IPS-20b (cell line): Measurements from ENCODE around the gene XPO1.
"Not testable (repeated sequence)": the region's sequence is repeated elsewhere in the genome, so short reads cannot be mapped to it uniquely, and the experiment has no call there.

ENCODE experiments used
- H3K27ac ChIP-seq: one replicate; pipeline ENCODE4 v1.5.1; 2013; ENCODE audit warnings: low read length
- H3K27me3 ChIP-seq: 2 replicates; pipeline ENCODE4 v1.6.1; 2013; ENCODE audit warnings: mild to moderate bottlenecking, low read length, inconsistent platforms; ENCODE audit not compliant: insufficient read depth
- H3K36me3 ChIP-seq: 2 replicates; pipeline ENCODE4 v1.6.1; 2013; ENCODE audit warnings: low read depth, mild to moderate bottlenecking, inconsistent platforms, low read length, moderate library complexity; ENCODE audit not compliant: insufficient read depth
- H3K4me1 ChIP-seq: 2 replicates; pipeline ENCODE4 v1.6.1; 2013; ENCODE audit warnings: mild to moderate bottlenecking, control low read depth, inconsistent platforms, low read length, moderate library complexity; ENCODE audit not compliant: insufficient read depth
- H3K4me3 ChIP-seq: 2 replicates; pipeline ENCODE4 v1.5.1; 2013; ENCODE audit warnings: mild to moderate bottlenecking, low read length, inconsistent platforms
- H3K9ac ChIP-seq: 2 replicates; pipeline ENCODE4 v1.6.1; 2013; ENCODE audit warnings: low read depth, mild to moderate bottlenecking, inconsistent platforms, low read length, moderate library complexity
- H3K9me3 ChIP-seq: 2 replicates; pipeline ENCODE4 v1.6.1; 2013; ENCODE audit warnings: mild to moderate bottlenecking, low read depth, low read length, inconsistent platforms; ENCODE audit not compliant: insufficient read depth

The XPO1 gene

DNA sequence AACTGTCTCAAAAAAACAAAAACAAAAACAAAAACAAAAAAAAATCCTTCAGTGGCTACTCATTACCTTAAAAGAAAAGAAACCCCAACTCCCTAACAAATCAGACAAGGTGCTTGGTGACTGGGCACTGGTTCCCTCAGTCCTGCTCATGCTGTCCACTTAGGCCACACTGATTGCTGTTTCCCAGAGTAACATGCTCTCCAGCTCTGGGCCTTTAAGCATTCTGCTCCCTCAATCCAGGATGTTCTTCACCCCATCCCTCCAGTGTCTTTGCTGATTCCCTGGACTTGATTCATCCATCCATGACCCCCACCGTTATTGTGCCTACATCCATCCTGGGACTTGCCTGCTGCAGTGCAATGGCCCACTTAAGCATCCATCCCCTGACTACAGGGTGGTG, 16.4 kb upstream of the XPO1 start:
- Histone ChIP-seq H3K27me3 (no peaks in the 10 kb centered on the region), H3K9ac (no peak overlapping the region), H3K4me1 (peaks cover 15% of the 10 kb centered on the region; the same call in 1 of the 2 replicates), H3K36me3 (no peaks in the 10 kb centered on the region), H3K27ac (no peak overlapping the region), H3K9me3 (no peaks in the 10 kb centered on the region), H3K4me3 (no peak overlapping the region)

DNA sequence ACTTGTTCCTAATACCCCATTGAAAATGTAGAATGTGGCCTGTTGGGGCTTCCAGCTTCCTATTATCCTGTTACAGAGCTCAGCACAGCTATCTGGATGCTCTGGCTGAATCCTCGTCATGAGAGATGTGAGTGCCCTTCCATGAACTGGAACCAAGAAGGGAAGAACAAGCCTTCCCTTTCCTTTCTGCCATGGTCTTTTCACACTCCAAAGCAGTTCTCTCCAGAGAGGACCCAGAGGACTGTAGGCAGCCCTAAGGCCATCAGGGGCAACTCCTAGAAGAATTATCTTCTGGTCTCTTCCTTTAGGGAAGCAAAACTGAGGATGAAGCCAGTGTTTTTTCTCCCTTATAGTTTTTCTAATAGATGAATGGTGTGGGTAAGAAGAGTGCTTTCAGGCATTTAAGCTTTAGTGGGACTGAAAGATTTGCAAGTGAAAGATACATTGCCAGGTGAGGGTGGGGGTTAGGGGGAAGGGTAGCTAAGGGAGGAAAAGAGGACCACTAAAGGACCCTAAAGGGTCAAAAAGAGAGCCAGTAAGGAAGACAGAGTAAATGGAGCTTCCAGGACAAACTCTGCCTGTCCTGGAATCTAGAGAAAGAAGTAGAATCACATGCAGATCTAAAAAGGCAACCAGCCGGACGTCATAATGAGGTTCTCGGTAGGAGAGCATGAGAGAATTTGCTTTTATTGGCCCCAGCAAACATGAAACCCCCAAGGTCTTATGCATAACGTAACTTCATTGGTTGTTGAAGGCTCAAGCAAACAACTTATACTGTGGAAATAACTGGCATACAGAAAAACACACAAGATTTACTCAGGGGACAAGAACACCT, 12.4 kb upstream of the XPO1 start:
- Histone ChIP-seq H3K9ac (peak overlapping the region; percentile 25; the same call in 1 of the 2 replicates), H3K27ac (peak overlapping the region; percentile 7), H3K27me3 (no peaks in the 10 kb centered on the region), H3K36me3 (no peaks in the 10 kb centered on the region), H3K4me1 (peaks cover 15% of the 10 kb centered on the region; the same call in 1 of the 2 replicates), H3K9me3 (no peaks in the 10 kb centered on the region), H3K4me3 (peak overlapping the region; percentile 28; the same call in 1 of the 2 replicates)

DNA sequence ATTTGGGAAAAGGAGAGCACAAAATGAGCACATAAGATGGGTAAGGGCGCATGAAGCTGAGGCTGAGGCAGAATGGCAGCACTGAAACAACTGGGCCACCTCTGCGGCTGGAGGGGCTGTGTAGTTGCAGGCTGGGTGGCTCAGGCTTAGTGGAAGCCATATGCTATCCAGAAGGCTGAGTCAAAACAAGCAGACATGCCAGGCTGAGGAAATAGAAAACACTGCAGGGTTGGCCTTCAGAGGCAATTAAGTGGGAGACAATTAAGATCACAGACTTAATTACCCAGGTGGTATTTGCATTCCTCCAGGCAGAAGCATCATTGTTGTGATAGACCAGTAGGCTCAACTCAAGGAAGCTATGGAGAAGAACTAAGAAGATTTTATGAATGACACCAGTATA, 11.4 kb upstream of the XPO1 start:
- H3K36me3 ChIP-seq, result no peaks in the 10 kb centered on the region
- H3K27ac ChIP-seq, result no peak overlapping the region
- no peaks in the 10 kb centered on the region for H3K9me3 ChIP-seq
- no peak overlapping the region for H3K9ac ChIP-seq
- H3K4me3 ChIP-seq, result no peak overlapping the region
- no peaks in the 10 kb centered on the region for H3K27me3 ChIP-seq
- peaks cover 15% of the 10 kb centered on the region; the same call in 1 of the 2 replicates for H3K4me1 ChIP-seq

DNA sequence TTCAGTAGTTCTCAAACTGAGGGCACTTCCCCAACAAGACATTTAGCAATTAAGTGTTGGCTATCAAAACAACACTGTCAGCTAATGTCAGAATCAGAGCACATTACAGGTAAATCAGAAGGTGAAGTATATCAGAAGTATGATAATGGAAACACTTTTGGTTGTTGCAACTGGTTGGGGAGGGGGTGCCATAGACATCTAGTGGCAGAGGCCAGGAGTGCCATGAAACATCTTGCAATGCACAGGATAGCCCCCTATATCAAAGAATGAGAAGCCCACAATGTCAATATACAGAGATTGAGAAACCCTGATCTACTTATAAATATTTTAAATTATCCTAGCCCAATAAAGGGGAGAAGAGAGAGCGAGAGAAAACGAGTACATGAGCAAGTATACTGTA, 4.9 kb upstream of the XPO1 start:
- Histone ChIP-seq H3K36me3 (no peaks in the 10 kb centered on the region), H3K4me3 (no peak overlapping the region), H3K4me1 (peaks cover 7% of the 10 kb centered on the region; the same call in 1 of the 2 replicates), H3K27ac (no peak overlapping the region), H3K27me3 (no peaks in the 10 kb centered on the region), H3K9me3 (no peaks in the 10 kb centered on the region), H3K9ac (no peak overlapping the region)

DNA sequence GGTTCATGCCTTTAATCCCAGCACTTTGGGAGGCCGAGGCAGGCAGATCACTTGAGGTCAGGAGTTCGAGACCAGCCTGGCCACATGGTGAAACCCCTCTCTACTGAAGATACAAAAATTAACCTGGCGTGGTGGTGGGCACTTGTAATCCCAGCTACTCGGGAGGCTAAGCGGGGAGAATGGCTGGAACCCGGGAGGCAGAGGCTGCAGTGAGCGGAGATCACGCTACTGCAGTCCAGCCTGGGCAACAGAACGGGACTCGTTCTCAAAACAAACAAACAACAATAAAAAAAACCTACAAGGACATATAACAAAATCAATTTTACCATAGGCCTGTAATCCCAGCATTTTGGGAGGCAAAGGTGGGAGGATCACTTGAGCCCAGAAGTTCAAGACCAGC, 2.0 kb upstream of the XPO1 start:
- not testable (repeated sequence) for H3K4me3 ChIP-seq, H3K27ac ChIP-seq, H3K4me1 ChIP-seq, H3K9me3 ChIP-seq, H3K36me3 ChIP-seq, H3K27me3 ChIP-seq, H3K9ac ChIP-seq

DNA sequence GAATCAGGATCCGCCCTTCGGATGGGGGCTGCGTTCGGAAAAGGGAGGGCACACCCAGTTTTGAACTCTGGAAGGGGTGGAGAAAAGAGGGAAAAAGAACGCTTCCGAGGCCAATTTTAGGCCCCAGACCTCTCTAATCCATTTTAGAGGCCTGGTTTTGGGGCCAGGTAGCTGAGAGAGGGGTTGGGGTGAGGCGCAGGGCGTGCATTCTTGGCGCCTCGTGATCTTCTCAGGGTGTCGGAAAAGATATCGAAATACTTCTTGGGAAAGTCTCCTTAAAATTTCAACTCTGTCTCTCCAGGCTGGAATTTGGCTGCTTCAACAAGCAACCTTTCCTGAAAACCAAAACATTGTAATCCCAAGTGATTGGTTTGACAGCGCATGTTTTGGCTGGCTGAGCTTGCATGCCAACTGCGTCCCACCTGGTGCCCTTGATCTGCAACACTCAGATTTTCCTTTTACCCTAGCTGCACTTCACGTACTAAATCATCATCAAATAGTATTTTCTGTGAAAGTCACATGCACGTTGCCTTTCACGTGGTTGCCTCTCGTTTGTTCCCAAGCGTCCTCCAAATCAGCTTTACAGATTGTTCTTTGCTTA, 864 bp upstream of the XPO1 start:
- no peak overlapping the region for H3K27ac ChIP-seq
- H3K9me3 ChIP-seq, result no peaks in the 10 kb centered on the region
- no peaks in the 10 kb centered on the region for H3K27me3 ChIP-seq
- peak overlapping the region; percentile 99; the same call in 1 of the 2 replicates for H3K9ac ChIP-seq
- peak overlapping the region; percentile 88 for H3K4me3 ChIP-seq
- H3K4me1 ChIP-seq, result peaks cover 7% of the 10 kb centered on the region; the same call in 1 of the 2 replicates
- no peaks in the 10 kb centered on the region for H3K36me3 ChIP-seq

DNA sequence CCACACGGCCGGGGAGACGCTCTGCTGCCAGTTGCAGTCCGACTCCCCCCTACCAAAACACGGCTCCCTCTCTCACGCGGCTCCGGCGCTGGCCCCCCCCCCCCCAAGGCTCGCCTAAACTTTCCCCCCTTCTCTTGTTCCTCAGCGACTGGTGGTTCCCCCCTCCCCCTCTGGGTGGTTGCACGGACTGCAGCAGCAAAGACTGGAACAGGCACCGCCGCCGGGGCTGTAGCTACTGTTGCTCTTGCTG, 281 bp downstream of the XPO1 start:
- Histone ChIP-seq H3K27me3 (no peaks in the 10 kb centered on the region), H3K27ac (peak overlapping the region; percentile 84), H3K9me3 (no peaks in the 10 kb centered on the region)

DNA sequence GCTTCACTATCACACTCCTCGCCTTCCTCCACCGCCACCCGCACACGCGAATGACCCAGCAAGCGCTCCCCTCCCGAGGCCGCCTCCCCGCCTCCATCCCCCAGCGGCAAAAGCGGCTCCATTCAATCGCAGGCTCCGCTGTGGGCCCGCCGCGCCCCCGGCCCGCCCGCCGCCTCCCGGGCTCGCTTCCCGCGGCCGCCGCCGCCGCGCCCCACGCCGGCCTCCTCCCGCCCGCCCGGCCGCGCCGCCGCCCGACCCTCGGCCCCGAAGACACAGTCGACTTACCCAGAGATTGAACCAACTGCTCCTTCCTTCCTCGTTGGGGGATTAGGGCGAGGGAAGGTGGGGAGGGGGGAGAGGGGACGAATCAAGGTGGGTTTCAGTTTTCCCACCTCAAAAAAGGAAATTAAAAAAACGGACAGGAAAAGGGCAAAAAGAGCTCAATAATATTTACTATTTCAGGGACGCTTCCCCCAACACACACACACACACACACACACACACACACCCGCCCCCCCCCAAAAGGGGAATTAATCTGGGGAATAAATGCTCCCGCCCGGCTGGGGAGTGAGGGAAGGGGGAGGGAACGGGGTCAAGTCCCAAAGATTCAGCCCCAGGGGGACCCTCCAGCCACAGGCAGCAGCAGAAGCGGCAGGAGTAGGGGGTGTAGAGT, 743 bp downstream of the XPO1 start:
- no peaks in the 10 kb centered on the region for H3K9me3 ChIP-seq
- peaks cover 10% of the 10 kb centered on the region; the same call in 1 of the 2 replicates for H3K36me3 ChIP-seq

More for the DNA sequence above, 281 bp downstream of the XPO1 start:
- H3K36me3 ChIP-seq, result peaks cover 7% of the 10 kb centered on the region; the same call in 1 of the 2 replicates
- peaks cover 11% of the 10 kb centered on the region; the same call in 1 of the 2 replicates for H3K4me1 ChIP-seq
- peak overlapping the region; percentile 99 for H3K9ac ChIP-seq
- H3K4me3 ChIP-seq, result peak overlapping the region; percentile 88

DNA sequence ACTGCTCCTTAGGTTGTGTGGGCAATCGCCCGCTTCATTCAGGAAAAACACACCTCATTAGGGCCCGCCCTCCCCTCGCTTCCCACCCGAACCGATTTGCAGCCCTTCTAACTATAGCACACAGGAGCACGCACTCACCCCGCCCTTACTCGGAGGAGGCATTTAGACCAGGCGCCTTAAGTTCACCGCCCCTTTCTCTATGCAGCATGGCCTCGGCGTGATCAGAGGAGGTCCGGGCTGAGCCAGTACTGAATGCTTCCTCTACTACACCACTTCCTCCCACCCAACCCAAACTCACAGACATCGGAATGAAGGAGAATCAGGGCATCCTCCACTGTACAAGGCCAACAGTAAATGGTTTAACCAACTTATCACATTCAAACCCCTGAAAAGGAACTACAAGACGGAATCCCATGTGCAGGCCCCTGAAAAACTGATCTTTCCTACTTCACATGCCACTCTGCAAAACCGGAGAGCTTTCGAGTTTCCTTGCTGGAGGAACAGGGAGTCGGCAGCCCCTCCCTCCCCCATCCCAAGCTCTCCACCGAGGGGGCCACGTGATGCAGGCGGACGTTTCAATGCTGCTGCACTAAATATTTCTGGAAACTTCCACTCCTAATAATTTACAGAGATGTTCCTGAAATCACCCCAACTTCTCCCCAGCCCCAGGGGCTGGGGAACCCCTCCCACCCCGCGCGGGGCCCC, 1.4 kb downstream of the XPO1 start:
- Histone ChIP-seq H3K36me3 (peaks cover 14% of the 10 kb centered on the region), H3K4me3 (peak overlapping the region; percentile 88), H3K4me1 (peaks cover 12% of the 10 kb centered on the region; the same call in 1 of the 2 replicates)

More for the DNA sequence above, 743 bp downstream of the XPO1 start:
- H3K27me3 ChIP-seq, result no peaks in the 10 kb centered on the region
- peak overlapping the region; percentile 99 for H3K9ac ChIP-seq
- peak overlapping the region; percentile 88 for H3K4me3 ChIP-seq
- H3K27ac ChIP-seq, result peak overlapping the region; percentile 88
- peaks cover 11% of the 10 kb centered on the region; the same call in 1 of the 2 replicates for H3K4me1 ChIP-seq

DNA sequence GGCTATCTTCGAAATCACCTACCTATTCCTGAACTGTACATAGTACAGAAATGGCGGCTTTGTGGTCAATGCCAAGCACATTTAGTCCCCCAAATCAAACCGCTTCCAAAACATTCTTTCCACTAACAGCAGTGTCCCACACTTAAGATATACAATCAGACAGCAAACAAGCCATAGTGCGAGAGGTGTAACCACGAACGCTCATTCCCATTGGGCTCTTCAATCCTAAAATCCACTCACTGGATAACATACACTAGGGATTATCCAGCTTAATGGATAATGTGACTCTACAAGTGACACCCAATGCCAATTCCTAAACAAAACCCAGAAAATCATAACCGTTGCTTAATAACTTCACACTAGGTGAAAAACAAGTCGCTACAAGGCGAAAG, 2.0 kb downstream of the XPO1 start:
- Histone ChIP-seq H3K9me3 (no peaks in the 10 kb centered on the region), H3K27me3 (no peaks in the 10 kb centered on the region), H3K9ac (peak overlapping the region; percentile 99), H3K36me3 (peaks cover 20% of the 10 kb centered on the region), H3K4me1 (peaks cover 17% of the 10 kb centered on the region; the same call in 1 of the 2 replicates), H3K27ac (no peak overlapping the region), H3K4me3 (peak overlapping the region; percentile 88)

More for the DNA sequence above, 1.4 kb downstream of the XPO1 start:
- peak overlapping the region; percentile 99 for H3K9ac ChIP-seq
- H3K9me3 ChIP-seq, result no peaks in the 10 kb centered on the region
- H3K27me3 ChIP-seq, result no peaks in the 10 kb centered on the region
- peak overlapping the region; percentile 88 for H3K27ac ChIP-seq

DNA sequence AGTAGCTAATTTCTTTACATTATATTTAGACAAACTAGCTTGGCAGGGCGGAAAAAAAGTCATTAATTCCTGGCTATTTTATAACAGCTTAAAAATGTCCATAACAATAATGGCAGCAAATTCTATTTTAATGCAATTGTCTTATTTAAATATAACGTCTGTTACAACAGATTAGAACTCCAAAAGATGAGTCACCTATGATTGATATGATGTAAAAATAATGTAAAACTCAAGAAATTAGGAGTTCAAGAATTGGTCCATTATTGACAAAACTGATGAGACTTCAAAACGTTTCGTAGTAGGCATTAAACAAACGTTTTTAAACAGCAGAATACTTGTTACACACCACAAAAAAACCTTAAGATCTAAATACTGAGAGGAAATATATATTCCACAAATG, 2.7 kb downstream of the XPO1 start:
- Histone ChIP-seq H3K4me3 (peak overlapping the region; percentile 88), H3K4me1 (peaks cover 23% of the 10 kb centered on the region; the same call in 1 of the 2 replicates), H3K36me3 (peaks cover 27% of the 10 kb centered on the region), H3K9ac (peak overlapping the region; percentile 99), H3K9me3 (no peaks in the 10 kb centered on the region), H3K27me3 (no peaks in the 10 kb centered on the region), H3K27ac (no peak overlapping the region)
